ENCODE measurements around the gene ZNF362.

ZNF362 gene

DNA sequence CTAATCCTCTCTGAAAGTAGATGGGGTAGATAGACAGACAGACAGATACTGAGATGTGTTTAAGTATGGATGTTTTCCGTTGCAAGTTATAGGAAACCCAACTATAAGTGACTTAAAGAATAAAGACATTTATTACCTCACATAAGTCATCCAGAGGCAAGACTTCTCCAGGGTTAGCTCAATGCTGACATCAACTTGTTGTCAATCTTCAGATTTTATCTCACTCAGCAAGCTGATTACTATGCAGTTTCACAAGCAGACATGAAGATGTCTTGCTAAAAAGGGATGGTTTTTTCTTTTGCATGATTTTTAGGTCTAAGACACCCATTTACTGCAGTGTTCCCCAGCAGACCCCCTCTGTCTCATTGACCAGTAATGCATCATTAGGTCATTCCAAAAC is 30.7 kb upstream of the ZNF362 start:
- Histone ChIP-seq H4K91ac (ENCODE audit: low read depth, low read length) (no peak overlapping the region), H2AFZ (ENCODE audit: insufficient read depth, low read length, poor library complexity) (no peak overlapping the region), H2BK12ac (ENCODE audit: low read length) (no peak overlapping the region), H3K4ac (ENCODE audit: low read depth, low read length) (no peak overlapping the region), H3K14ac (ENCODE audit: low read length) (no peak overlapping the region), H3K23ac (ENCODE audit: low read length) (no peak overlapping the region), H3K4me3 (ENCODE audit: low read depth, low read length) (no peak overlapping the region), H4K8ac (ENCODE audit: low read depth, low read length) (no peak overlapping the region), H4K12ac (ENCODE audit: low read depth, low read length) (no peak overlapping the region), H3K79me2 (ENCODE audit: control insufficient read depth, insufficient read depth, low read length, poor library complexity) (no peaks in the 10 kb centered on the region), H3K9me3 (ENCODE audit: insufficient read depth, low read depth, low read length) (no peaks in the 10 kb centered on the region), H3K27me3 (ENCODE audit: insufficient read depth, low read length) (no peaks in the 10 kb centered on the region), H3K9ac (ENCODE audit: low read length) (no peak overlapping the region), H3K36me3 (ENCODE audit: control insufficient read depth in 1 of 2, insufficient read depth in 2 of 2, low read length in 2 of 2) (no peaks in the 10 kb centered on the region), H3K18ac (ENCODE audit: low read length) (no peak overlapping the region), H3K79me1 (ENCODE audit: low read length) (peaks cover 5% of the 10 kb centered on the region), H2BK120ac (ENCODE audit: insufficient read depth, low read length, poor library complexity) (no peak overlapping the region), H3K4me2 (ENCODE audit: low read length) (no peak overlapping the region), H3K4me1 (ENCODE audit: control insufficient read depth in 1 of 2, insufficient read depth in 2 of 2, low read length in 2 of 2) (peaks cover 7 to 11% of the 10 kb centered on the region in 2 experiments), H2BK5ac (ENCODE audit: low read depth, low read length, poor library complexity) (no peak overlapping the region), H2AK5ac (ENCODE audit: low read length) (no peak overlapping the region), H3K27ac (ENCODE audit: low read depth, low read length) (no peak overlapping the region)
- WGBS (ENCODE audit: extremely low coverage, insufficient coverage, insufficient read length) = no CpG with 5 or more reads among the region's 1 CpG
- peak in 1 of 2 donors; percentile 52 for DNase-seq

DNA sequence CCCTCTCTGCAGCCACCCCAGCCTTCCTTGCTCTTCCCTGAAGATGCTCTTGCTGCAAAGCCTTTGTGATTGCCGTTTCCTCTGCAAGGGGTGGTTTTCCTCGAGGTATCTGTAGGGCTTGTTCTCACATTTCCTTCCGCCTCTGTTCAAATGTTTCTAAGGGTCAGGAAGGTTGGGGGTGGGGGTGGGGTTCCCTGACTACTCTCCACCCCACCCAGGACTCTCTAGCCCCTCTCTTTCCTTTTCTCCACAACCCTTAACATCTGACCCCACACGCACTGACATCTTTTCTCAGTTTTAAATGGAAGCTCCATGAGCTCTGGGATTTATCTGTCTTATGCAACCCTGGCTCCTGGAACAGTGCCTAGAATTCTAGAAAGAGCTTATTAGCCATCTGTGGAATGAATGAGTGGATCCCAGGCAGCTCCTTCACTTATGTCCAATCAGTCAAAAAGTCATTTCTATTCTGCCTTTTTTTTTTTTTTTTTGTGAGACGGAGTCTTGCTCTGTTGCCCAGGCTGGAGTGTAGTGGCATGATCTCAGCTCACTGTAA is 27.3 kb upstream of the ZNF362 start:
- no peak overlapping the region for H3K23ac ChIP-seq (ENCODE audit: low read length)
- no peak overlapping the region for H2BK12ac ChIP-seq (ENCODE audit: low read length)
- DNase-seq = peak; percentile 26 to 43
- no peaks in the 10 kb centered on the region for H3K36me3 ChIP-seq (ENCODE audit: control insufficient read depth in 1 of 2, insufficient read depth in 2 of 2, low read length in 2 of 2)
- no peaks in the 10 kb centered on the region for H3K9me3 ChIP-seq (ENCODE audit: insufficient read depth, low read depth, low read length)
- no peak overlapping the region for H3K14ac ChIP-seq (ENCODE audit: low read length)
- H3K4me1 ChIP-seq (ENCODE audit: control insufficient read depth in 1 of 2, insufficient read depth in 2 of 2, low read length in 2 of 2) = no peaks in the 10 kb centered on the region
- H2AFZ ChIP-seq (ENCODE audit: insufficient read depth, low read length, poor library complexity) = no peak overlapping the region
- H3K9ac ChIP-seq (ENCODE audit: low read length) = no peak overlapping the region
- H3K4ac ChIP-seq (ENCODE audit: low read depth, low read length) = no peak overlapping the region
- no peak overlapping the region for H4K8ac ChIP-seq (ENCODE audit: low read depth, low read length)
- H3K27ac ChIP-seq (ENCODE audit: low read depth, low read length) = no peak overlapping the region
- no peak overlapping the region for H3K4me3 ChIP-seq (ENCODE audit: low read depth, low read length)
- no peaks in the 10 kb centered on the region for H3K27me3 ChIP-seq (ENCODE audit: insufficient read depth, low read length)
- no peak overlapping the region for H3K4me2 ChIP-seq (ENCODE audit: low read length)
- no peak overlapping the region for H2AK5ac ChIP-seq (ENCODE audit: low read length)
- WGBS (ENCODE audit: extremely low coverage, insufficient coverage, insufficient read length) = no CpG with 5 or more reads among the region's 5 CpGs
- no peak overlapping the region for H3K18ac ChIP-seq (ENCODE audit: low read length)
- no peaks in the 10 kb centered on the region for H3K79me2 ChIP-seq (ENCODE audit: control insufficient read depth, insufficient read depth, low read length, poor library complexity)
- no peaks in the 10 kb centered on the region for H3K79me1 ChIP-seq (ENCODE audit: low read length)
- H2BK5ac ChIP-seq (ENCODE audit: low read depth, low read length, poor library complexity) = no peak overlapping the region
- H4K91ac ChIP-seq (ENCODE audit: low read depth, low read length) = no peak overlapping the region
- no peak overlapping the region for H4K12ac ChIP-seq (ENCODE audit: low read depth, low read length)
- H2BK120ac ChIP-seq (ENCODE audit: insufficient read depth, low read length, poor library complexity) = no peak overlapping the region

DNA sequence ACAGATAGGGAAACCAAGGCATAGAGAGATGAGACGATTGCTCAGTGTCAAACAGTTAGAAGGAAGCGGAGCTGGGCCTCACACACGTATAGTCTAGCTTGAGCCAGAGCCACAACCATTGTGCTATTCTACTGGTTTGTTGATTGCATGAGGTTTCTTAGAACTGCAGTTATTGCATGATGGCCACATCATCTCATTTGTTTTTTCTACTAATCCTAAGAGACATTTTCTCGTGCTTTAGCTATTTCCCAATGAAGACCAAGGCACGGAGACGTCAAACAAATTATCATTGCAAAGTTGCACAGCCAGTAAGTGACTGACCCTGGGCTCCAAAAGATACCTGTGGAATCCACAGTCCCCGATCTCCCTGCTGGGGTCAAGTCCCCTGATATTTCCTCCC is 25.1 kb upstream of the ZNF362 start:
- no peaks in the 10 kb centered on the region for H3K36me3 ChIP-seq (ENCODE audit: control insufficient read depth in 1 of 2, insufficient read depth in 2 of 2, low read length in 2 of 2)

DNA sequence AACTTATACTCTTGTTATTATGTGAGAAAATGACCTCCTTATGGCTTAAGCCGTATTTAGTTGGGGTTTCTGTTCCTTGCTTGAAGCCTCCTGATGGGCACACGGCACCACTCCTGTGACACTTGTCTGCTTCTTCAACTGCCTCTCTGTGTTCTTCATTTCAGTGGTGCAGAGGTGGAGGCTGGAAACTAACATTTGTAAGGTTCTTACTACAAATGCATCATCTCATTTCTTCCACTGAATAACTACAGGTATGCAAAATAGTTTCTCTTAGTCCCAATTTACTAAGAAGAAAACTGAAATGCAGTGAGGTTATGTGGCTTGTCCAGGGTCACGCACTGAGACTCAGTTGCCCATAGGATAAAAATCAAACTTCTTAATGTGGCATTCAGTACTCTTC is 23.6 kb upstream of the ZNF362 start:
- Histone ChIP-seq H2BK12ac (ENCODE audit: low read length) (no peak overlapping the region), H3K79me2 (ENCODE audit: control insufficient read depth, insufficient read depth, low read length, poor library complexity) (peaks cover 3% of the 10 kb centered on the region), H4K8ac (ENCODE audit: low read depth, low read length) (no peak overlapping the region), H3K4me3 (ENCODE audit: low read depth, low read length) (no peak overlapping the region), H3K14ac (ENCODE audit: low read length) (no peak overlapping the region), H3K23ac (ENCODE audit: low read length) (no peak overlapping the region), H3K4me2 (ENCODE audit: low read length) (no peak overlapping the region), H2BK120ac (ENCODE audit: insufficient read depth, low read length, poor library complexity) (no peak overlapping the region), H2BK5ac (ENCODE audit: low read depth, low read length, poor library complexity) (no peak overlapping the region), H3K36me3 (ENCODE audit: control insufficient read depth in 1 of 2, insufficient read depth in 2 of 2, low read length in 2 of 2) (no peaks in the 10 kb centered on the region), H3K79me1 (ENCODE audit: low read length) (peaks cover 14% of the 10 kb centered on the region), H4K12ac (ENCODE audit: low read depth, low read length) (no peak overlapping the region), H3K4me1 (ENCODE audit: control insufficient read depth in 1 of 2, insufficient read depth in 2 of 2, low read length in 2 of 2) (peaks cover 18 to 19% of the 10 kb centered on the region in 2 experiments), H3K4ac (ENCODE audit: low read depth, low read length) (no peak overlapping the region), H2AK5ac (ENCODE audit: low read length) (no peak overlapping the region), H3K27ac (ENCODE audit: low read depth, low read length) (no peak overlapping the region), H3K18ac (ENCODE audit: low read length) (no peak overlapping the region), H3K27me3 (ENCODE audit: insufficient read depth, low read length) (no peaks in the 10 kb centered on the region), H2AFZ (ENCODE audit: insufficient read depth, low read length, poor library complexity) (no peak overlapping the region), H4K91ac (ENCODE audit: low read depth, low read length) (no peak overlapping the region), H3K9ac (ENCODE audit: low read length) (no peak overlapping the region), H3K9me3 (ENCODE audit: insufficient read depth, low read depth, low read length) (no peaks in the 10 kb centered on the region)
- no CpG with 5 or more reads among the region's 3 CpGs for whole genome bisulfite sequencing (ENCODE audit: extremely low coverage, insufficient coverage, insufficient read length)
- DNase-seq = no peak

More for the DNA sequence above, 25.1 kb upstream of the ZNF362 start:
- no peak overlapping the region for H2BK5ac ChIP-seq (ENCODE audit: low read depth, low read length, poor library complexity)
- no peak overlapping the region for H2AK5ac ChIP-seq (ENCODE audit: low read length)
- H3K4ac ChIP-seq (ENCODE audit: low read depth, low read length) = no peak overlapping the region
- H3K4me1 ChIP-seq (ENCODE audit: control insufficient read depth in 1 of 2, insufficient read depth in 2 of 2, low read length in 2 of 2) = peaks cover 17 to 18% of the 10 kb centered on the region in 2 experiments
- H3K79me2 ChIP-seq (ENCODE audit: control insufficient read depth, insufficient read depth, low read length, poor library complexity) = peaks cover 3% of the 10 kb centered on the region
- WGBS (ENCODE audit: extremely low coverage, insufficient coverage, insufficient read length) = no CpG with 5 or more reads among the region's 7 CpGs
- no peak overlapping the region for H2AFZ ChIP-seq (ENCODE audit: insufficient read depth, low read length, poor library complexity)
- peaks cover 13% of the 10 kb centered on the region for H3K79me1 ChIP-seq (ENCODE audit: low read length)
- H3K4me2 ChIP-seq (ENCODE audit: low read length) = no peak overlapping the region
- H3K9ac ChIP-seq (ENCODE audit: low read length) = no peak overlapping the region
- H4K8ac ChIP-seq (ENCODE audit: low read depth, low read length) = no peak overlapping the region
- H3K18ac ChIP-seq (ENCODE audit: low read length) = no peak overlapping the region
- no peak overlapping the region for H2BK12ac ChIP-seq (ENCODE audit: low read length)
- H4K91ac ChIP-seq (ENCODE audit: low read depth, low read length) = no peak overlapping the region
- H4K12ac ChIP-seq (ENCODE audit: low read depth, low read length) = no peak overlapping the region
- H2BK120ac ChIP-seq (ENCODE audit: insufficient read depth, low read length, poor library complexity) = no peak overlapping the region
- no peaks in the 10 kb centered on the region for H3K9me3 ChIP-seq (ENCODE audit: insufficient read depth, low read depth, low read length)
- H3K23ac ChIP-seq (ENCODE audit: low read length) = no peak overlapping the region
- H3K4me3 ChIP-seq (ENCODE audit: low read depth, low read length) = no peak overlapping the region
- H3K27me3 ChIP-seq (ENCODE audit: insufficient read depth, low read length) = no peaks in the 10 kb centered on the region
- no peak overlapping the region for H3K14ac ChIP-seq (ENCODE audit: low read length)
- no peak for DNase-seq
- no peak overlapping the region for H3K27ac ChIP-seq (ENCODE audit: low read depth, low read length)

Measured in trophoblast cell (in vitro differentiated cells and primary cell).